Brain microvascular endothelial cell (primary cell): ENCODE data around the gene ADAM29.
"Not testable (repeated sequence)": the region's sequence is repeated elsewhere in the genome, so short reads cannot be mapped to it uniquely, and the experiment has no call there.

ENCODE experiments used
- DNase-seq: peaks from one replicate; pipeline ENCODE4 v3.0.0-alpha.2; 2020
- H3K27ac ChIP-seq: fragments of 250-450 bp; sonication (Bioruptor Pico); 2 replicates; pipeline ENCODE4 v1.5.1; 2020; ENCODE audit warnings: mild to moderate bottlenecking, moderate library complexity
- H3K27me3 ChIP-seq: fragments of 250-450 bp; sonication (Bioruptor Pico); replicated peaks from 2 replicates; pipeline ENCODE4 v1.5.1; 2020; ENCODE audit warnings: mild to moderate bottlenecking
- H3K36me3 ChIP-seq: fragments of 250-450 bp; sonication (Bioruptor Pico); replicated peaks from 2 replicates; pipeline ENCODE4 v1.5.1; 2020; ENCODE audit warnings: mild to moderate bottlenecking
- H3K4me3 ChIP-seq: 2 replicates; pipeline ENCODE4 v1.5.1; 2011; ENCODE audit warnings: low read depth, mild to moderate bottlenecking, control low read depth, low read length, moderate library complexity
- CTCF ChIP-seq: IDR thresholded peaks from 2 replicates; pipeline ENCODE4 v1.5.1; 2011; ENCODE audit warnings: low read depth, mild to moderate bottlenecking, moderate library complexity, low read length, control low read depth, inconsistent platforms; ENCODE audit errors: missing control alignments
- in situ Hi-C: cut with HindIII; loops from 2 replicates; pipeline ENCODE4 v1.10.0; 2017; ENCODE audit warnings: low sequenced_read_pairs, low pct_ligation_motif_present

ADAM29 gene

GRCh38 chr4:174918058-174918457, at the start of gene ADAM29:
TSS of gene ADAM29 (plus strand) at chr4:174918358. CDS start at chr4:174975526, 57,168 bp downstream.
- H3K27me3 ChIP-seq: no peaks in the 10 kb centered on the region
- H3K36me3 ChIP-seq: no peaks in the 10 kb centered on the region
- no peak within 1 kb of the TSS for H3K4me3 ChIP-seq
- DNase-seq: no peak
- in situ Hi-C loops: no loop called here
- TF ChIP-seq CTCF: no peak
- no peak within 1 kb of the TSS for H3K27ac ChIP-seq

GRCh38 chr4:174869339-174869738, 48.8 kb upstream of the ADAM29 start:
- no peaks in the 10 kb centered on the region for H3K27me3 ChIP-seq
- H3K4me3 ChIP-seq: no peak overlapping the region
- in situ Hi-C loops: no loop called here
- no peak for TF ChIP-seq CTCF
- H3K27ac ChIP-seq: no peak overlapping the region
- DNase-seq: no peak
- H3K36me3 ChIP-seq: no peaks in the 10 kb centered on the region

GRCh38 chr4:174870311-174870710, 47.8 kb upstream of the ADAM29 start:
- H3K36me3 ChIP-seq: no peaks in the 10 kb centered on the region
- no peak overlapping the region for H3K27ac ChIP-seq
- H3K27me3 ChIP-seq: no peaks in the 10 kb centered on the region
- TF ChIP-seq CTCF: no peak
- no peak overlapping the region for H3K4me3 ChIP-seq
- DNase-seq: no peak
- in situ Hi-C loops: no loop called here

- no peaks in the 10 kb centered on the region for H3K36me3 ChIP-seq
- TF ChIP-seq CTCF: no peak
- no peak overlapping the region for H3K4me3 ChIP-seq
- H3K27ac ChIP-seq: no peak overlapping the region
- no peaks in the 10 kb centered on the region for H3K27me3 ChIP-seq
- in situ Hi-C loops: no loop called here
- no peak for DNase-seq
These were observed 46.8 kb upstream of the ADAM29 start for GRCh38 chr4:174871407-174871806.

GRCh38 chr4:174873146-174873545, 45.0 kb upstream of the ADAM29 start:
- H3K27me3 ChIP-seq, H3K4me3 ChIP-seq, DNase-seq, H3K27ac ChIP-seq, in situ Hi-C loops, H3K36me3 ChIP-seq: not testable (repeated sequence)

GRCh38 chr4:174873931-174874330, 44.2 kb upstream of the ADAM29 start:
- no peak overlapping the region for H3K4me3 ChIP-seq
- in situ Hi-C loops: no loop called here
- no peaks in the 10 kb centered on the region for H3K27me3 ChIP-seq
- DNase-seq: peak; percentile 33
- peak; percentile 56 for TF ChIP-seq CTCF
- H3K27ac ChIP-seq: no peak overlapping the region
- no peaks in the 10 kb centered on the region for H3K36me3 ChIP-seq

- no peak overlapping the region for H3K27ac ChIP-seq
- no peak for TF ChIP-seq CTCF
- no peaks in the 10 kb centered on the region for H3K36me3 ChIP-seq
- no peaks in the 10 kb centered on the region for H3K27me3 ChIP-seq
- DNase-seq: no peak
- no peak overlapping the region for H3K4me3 ChIP-seq
- in situ Hi-C loops: no loop called here
These were observed 43.3 kb upstream of the ADAM29 start for GRCh38 chr4:174874898-174875297.
